GM12874 (cell line): ENCODE measurements around the gene ATP2A1.

Experiments used
- CTCF ChIP-seq: IDR thresholded peaks from 2 replicates; pipeline ENCODE4 v1.5.1; 2011; ENCODE audit warnings: low read depth, mild to moderate bottlenecking, control low read depth, low read length, moderate library complexity; ENCODE audit not compliant: insufficient read depth

Gene ATP2A1

GRCh38 chr16:28863929-28864793, 14.1 kb upstream of the ATP2A1 start:
- TF ChIP-seq CTCF, result no peak

- no peak for TF ChIP-seq CTCF
Observed at GRCh38 chr16:28865001-28865688, 13.1 kb upstream of the ATP2A1 start.

GRCh38 chr16:28865722-28866453, 12.4 kb upstream of the ATP2A1 start:
- TF ChIP-seq CTCF, result no peak

- no peak for TF ChIP-seq CTCF
Observed at GRCh38 chr16:28866454-28866804, 11.9 kb upstream of the ATP2A1 start.

GRCh38 chr16:28867241-28867640, 11.0 kb upstream of the ATP2A1 start:
- TF ChIP-seq CTCF, result no peak

GRCh38 chr16:28869201-28869600, 9.1 kb upstream of the ATP2A1 start:
- TF ChIP-seq CTCF, result no peak

GRCh38 chr16:28872952-28873351, 5.3 kb upstream of the ATP2A1 start:
- no peak for TF ChIP-seq CTCF
